Esophagus muscularis mucosa (tissue), 4 donors: Measurements from ENCODE around the gene OR4E2. TPM values are rescaled to one million over a fixed set of nuclear protein-coding genes. Genes with fewer than 3 reads are reported as not detected.

ENCODE experiments used
- DNase-seq: peaks from one replicate; pipeline ENCODE4 v3.0.0-alpha.2; 2017; ENCODE audit errors: extremely low spot score
- H3K27ac ChIP-seq, 4 donors: fragments of 200-600 bp; sonication (generic); replicated peaks in 1 of 4; 1 replicate in 3 of 4; 2 replicates in 1 of 4; pipeline ENCODE4 v1.5.1; 2016 to 2019; ENCODE audit warnings: mild to moderate bottlenecking in 1 of 4
- H3K27me3 ChIP-seq, 4 donors: fragments of 200-600 bp; sonication (generic); one replicate each; pipeline versions ENCODE4 v1.5.1 to v1.6.0; 2016 to 2019
- H3K36me3 ChIP-seq, 4 donors: fragments of 200-600 bp; sonication (generic); one replicate each; pipeline ENCODE4 v1.5.1; 2016 to 2019
- H3K4me1 ChIP-seq, 4 donors: fragments of 200-600 bp; sonication (generic); one replicate each; pipeline ENCODE4 v1.5.1; 2016 to 2019
- H3K4me3 ChIP-seq, 4 donors: fragments of 200-600 bp; sonication (generic); 1 replicate in 2 of 4; 2 replicates in 2 of 4; pipeline ENCODE4 v1.5.1; 2016 to 2019; ENCODE audit warnings: mild to moderate bottlenecking in 4 of 4, moderate library complexity in 1 of 4
- H3K9me3 ChIP-seq, 4 donors: fragments of 200-600 bp; sonication (generic); 1 replicate in 3 of 4; 2 replicates in 1 of 4; pipeline ENCODE4 v1.5.1; 2016 to 2019
- EP300 ChIP-seq: sonication (generic); formaldehyde crosslinking; IDR thresholded peaks from one replicate; pipeline ENCODE4 v1.6.1; 2017; ENCODE audit warnings: antibody characterized with exemption
- POLR2A ChIP-seq: fragments of 450-650 bp; IDR thresholded peaks from one replicate; pipeline ENCODE4 v1.6.1; 2017; ENCODE audit warnings: antibody characterized with exemption, moderate library complexity, mild to moderate bottlenecking, low read depth
- POLR2AphosphoS5 ChIP-seq, 2 donors: sonication (generic); formaldehyde crosslinking; IDR thresholded peaks; one replicate each; pipeline ENCODE4 v1.6.1; 2017; ENCODE audit warnings: antibody characterized with exemption in 2 of 2
- WGBS: methylation state at CpG from one replicate; pipeline ENCODE4 v1.1.5; 2018; 5-methylcytosine and 5-hydroxymethylcytosine counted together
- intact Hi-C: fragments of 100-400 bp; cut with DNase I; formaldehyde crosslinking; loops from one replicate; pipeline ENCODE4 v1.15.1; 2023
- total RNA-seq, 4 donors: library from RNA; depleted of rRNA; stranded (reverse); fragments of >200 nt; gene quantifications; one replicate each; pipeline versions ENCODE4 v1.1.0 to v1.2.1, GENCODE V29; 2016
- TF ChIP-seq, protein P1 (sequence below), 3 experiments: fragments of 200-600 bp in 2 of 3; fragments of 450-650 bp in 1 of 3; sonication (generic) in 2 of 3; IDR thresholded peaks; one replicate each; pipeline ENCODE4 v1.5.1; 2017 to 2019; ENCODE audit warnings: antibody characterized with exemption in 3 of 3, mild to moderate bottlenecking in 2 of 3, moderate library complexity in 1 of 3

Gene OR4E2, protein sequence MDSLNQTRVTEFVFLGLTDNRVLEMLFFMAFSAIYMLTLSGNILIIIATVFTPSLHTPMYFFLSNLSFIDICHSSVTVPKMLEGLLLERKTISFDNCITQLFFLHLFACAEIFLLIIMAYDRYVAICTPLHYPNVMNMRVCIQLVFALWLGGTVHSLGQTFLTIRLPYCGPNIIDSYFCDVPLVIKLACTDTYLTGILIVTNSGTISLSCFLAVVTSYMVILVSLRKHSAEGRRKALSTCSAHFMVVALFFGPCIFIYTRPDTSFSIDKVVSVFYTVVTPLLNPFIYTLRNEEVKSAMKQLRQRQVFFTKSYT
- not detected for total RNA-seq

DNA sequence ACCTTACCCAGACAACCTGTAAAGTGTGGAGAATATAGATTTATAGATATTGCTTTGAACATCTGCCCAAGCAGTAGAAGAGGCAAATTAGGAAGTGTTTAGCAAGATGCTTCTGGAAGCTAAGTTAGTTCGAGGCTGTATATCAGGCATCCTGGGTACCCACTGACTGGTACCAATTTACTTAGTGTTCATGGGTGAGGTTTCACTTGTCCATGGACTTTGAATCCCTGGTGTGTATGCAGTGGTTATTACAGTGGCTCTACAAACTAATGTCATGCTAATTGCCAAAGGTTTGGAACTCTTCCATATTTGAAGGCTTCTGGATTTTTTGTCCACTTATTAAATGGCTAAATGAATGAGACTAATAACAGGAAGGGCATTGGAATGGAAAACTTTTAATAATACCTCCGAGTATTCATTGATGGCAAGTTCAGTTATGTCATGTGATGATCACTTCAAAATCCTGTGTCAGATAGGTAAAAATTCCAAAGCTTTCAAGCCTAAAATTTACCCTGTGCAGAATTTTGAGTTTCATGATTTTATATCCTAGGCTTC is at the start of gene OR4E2:
OR4E2 (plus strand) TSS at position 505 of the 555 bp plus-strand sequence. CDS start 11,248 bp downstream, outside the sequence.
- WGBS = 77% methylated on average over 2 of the region's 2 CpGs
- no peaks in the 10 kb centered on the region for H3K9me3 ChIP-seq
- no peaks in the 10 kb centered on the region for H3K4me1 ChIP-seq
- intact Hi-C loops = no loop called here
- no peaks in the 10 kb centered on the region for H3K36me3 ChIP-seq
- TF ChIP-seq EP300 (no peak), POLR2A (no peak), POLR2AphosphoS5 (IDR thresholded peaks at IDR 0.05) (no peak)
- TF ChIP-seq, protein P1, sequence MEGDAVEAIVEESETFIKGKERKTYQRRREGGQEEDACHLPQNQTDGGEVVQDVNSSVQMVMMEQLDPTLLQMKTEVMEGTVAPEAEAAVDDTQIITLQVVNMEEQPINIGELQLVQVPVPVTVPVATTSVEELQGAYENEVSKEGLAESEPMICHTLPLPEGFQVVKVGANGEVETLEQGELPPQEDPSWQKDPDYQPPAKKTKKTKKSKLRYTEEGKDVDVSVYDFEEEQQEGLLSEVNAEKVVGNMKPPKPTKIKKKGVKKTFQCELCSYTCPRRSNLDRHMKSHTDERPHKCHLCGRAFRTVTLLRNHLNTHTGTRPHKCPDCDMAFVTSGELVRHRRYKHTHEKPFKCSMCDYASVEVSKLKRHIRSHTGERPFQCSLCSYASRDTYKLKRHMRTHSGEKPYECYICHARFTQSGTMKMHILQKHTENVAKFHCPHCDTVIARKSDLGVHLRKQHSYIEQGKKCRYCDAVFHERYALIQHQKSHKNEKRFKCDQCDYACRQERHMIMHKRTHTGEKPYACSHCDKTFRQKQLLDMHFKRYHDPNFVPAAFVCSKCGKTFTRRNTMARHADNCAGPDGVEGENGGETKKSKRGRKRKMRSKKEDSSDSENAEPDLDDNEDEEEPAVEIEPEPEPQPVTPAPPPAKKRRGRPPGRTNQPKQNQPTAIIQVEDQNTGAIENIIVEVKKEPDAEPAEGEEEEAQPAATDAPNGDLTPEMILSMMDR (IDR thresholded peaks at IDR 0.05) = no peak
- DNase-seq = no peak
- H3K4me3 ChIP-seq = no peak within 1 kb of the TSS
- no peaks in the 10 kb centered on the region for H3K27me3 ChIP-seq
- no peak within 1 kb of the TSS for H3K27ac ChIP-seq

DNA sequence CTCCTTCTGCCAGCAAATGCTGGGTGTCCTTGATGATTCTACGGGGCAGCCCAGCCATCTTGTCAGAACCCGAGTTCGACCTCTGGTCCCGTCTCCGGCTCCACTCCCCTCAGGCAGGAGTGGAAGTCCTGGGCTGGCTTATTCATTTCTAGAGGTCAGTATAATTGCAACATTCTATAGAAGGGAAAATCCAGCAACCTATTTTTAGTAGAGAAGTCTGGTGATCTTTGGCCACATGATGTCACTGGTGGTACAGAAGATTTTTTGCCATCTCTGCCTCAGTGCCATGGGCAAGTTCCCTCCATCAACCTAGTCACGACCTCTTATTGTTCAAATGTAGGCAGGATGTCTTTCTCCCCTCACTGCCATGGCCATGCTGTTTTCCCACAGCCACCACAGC is 41.3 kb upstream of the OR4E2 start:
- no peak overlapping the region for H3K27ac ChIP-seq
- no peak for DNase-seq
- 83% methylated on average over 6 of the region's 6 CpGs for WGBS
- H3K4me3 ChIP-seq = no peak overlapping the region
- no peaks in the 10 kb centered on the region for H3K27me3 ChIP-seq
- no peaks in the 10 kb centered on the region for H3K4me1 ChIP-seq
- intact Hi-C loops = no loop called here
- no peaks in the 10 kb centered on the region for H3K9me3 ChIP-seq
- no peak for TF ChIP-seq POLR2A
- TF ChIP-seq EP300 = no peak
- TF ChIP-seq, protein P1 (IDR thresholded peaks at IDR 0.05) = no peak
- TF ChIP-seq POLR2AphosphoS5 (IDR thresholded peaks at IDR 0.05) = no peak
- no peaks in the 10 kb centered on the region for H3K36me3 ChIP-seq

DNA sequence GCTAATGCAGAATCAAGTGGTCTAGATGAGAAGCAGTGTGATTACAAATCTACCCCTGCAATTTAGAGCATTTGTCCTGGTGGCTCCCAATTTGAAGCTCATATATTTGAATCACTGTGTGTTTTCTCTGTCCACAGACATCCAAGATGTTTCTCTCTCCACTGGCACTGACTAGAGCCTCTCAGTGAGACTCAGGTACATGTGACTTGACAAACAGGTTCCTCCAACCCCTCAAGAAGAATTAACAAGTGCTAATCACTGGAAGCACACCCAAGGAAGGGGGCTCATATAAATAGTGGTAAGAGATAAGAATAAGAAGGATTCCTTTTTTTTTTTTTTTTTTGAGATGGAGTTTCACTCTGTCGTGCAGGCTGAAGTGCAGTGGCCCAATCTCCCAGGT is 39.4 kb upstream of the OR4E2 start:
- Histone ChIP-seq H3K36me3 (no peaks in the 10 kb centered on the region), H3K4me3 (no peak overlapping the region), H3K27me3 (peaks cover 0 to 10% (median 0%) of the 10 kb centered on the region in 4 donors), H3K4me1 (no peaks in the 10 kb centered on the region), H3K9me3 (no peaks in the 10 kb centered on the region), H3K27ac (no peak overlapping the region)
- intact Hi-C loops = no loop called here
- TF ChIP-seq, protein P1 (IDR thresholded peaks at IDR 0.05) = no peak
- TF ChIP-seq POLR2A = no peak
- TF ChIP-seq POLR2AphosphoS5 (IDR thresholded peaks at IDR 0.05) = no peak
- TF ChIP-seq EP300 = no peak
- 50% methylated on average over 1 of the region's 1 CpG for WGBS
- no peak for DNase-seq

DNA sequence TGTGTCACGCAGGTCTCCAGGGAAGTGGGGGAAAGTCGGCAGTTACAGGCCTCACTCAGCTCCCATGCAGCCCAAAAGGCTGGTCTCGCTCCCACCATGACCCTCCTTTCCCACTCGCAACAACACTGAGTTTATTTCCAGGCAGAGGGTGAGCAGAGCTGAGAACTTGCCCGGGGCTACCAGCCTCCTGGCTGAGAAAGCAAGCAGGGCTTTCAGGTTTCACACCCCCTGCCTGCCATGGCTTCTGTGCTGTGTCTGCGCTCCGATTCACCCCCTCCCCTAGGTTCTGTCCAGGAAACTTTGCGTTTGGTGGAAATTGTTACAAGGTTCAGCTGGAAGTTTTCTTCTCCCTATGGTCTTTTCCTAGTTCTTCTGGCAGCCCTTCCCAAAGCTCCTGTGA is 36.0 kb upstream of the OR4E2 start:
- intact Hi-C loops = no loop called here
- WGBS = 64% methylated on average over 7 of the region's 8 CpGs
- Histone ChIP-seq H3K4me1 (no peaks in the 10 kb centered on the region), H3K4me3 (no peak overlapping the region), H3K36me3 (no peaks in the 10 kb centered on the region), H3K27me3 (peaks cover 0 to 10% (median 0%) of the 10 kb centered on the region in 4 donors), H3K9me3 (no peaks in the 10 kb centered on the region), H3K27ac (no peak overlapping the region)
- TF ChIP-seq POLR2A (no peak), POLR2AphosphoS5 (IDR thresholded peaks at IDR 0.05) (no peak), EP300 (no peak)
- TF ChIP-seq, protein P1 (IDR thresholded peaks at IDR 0.05) = no peak
- no peak for DNase-seq
